Endodermal cell (in vitro differentiated cells): ENCODE data around the gene DMP1. TPM values are rescaled to one million over a fixed set of nuclear protein-coding genes. Genes with fewer than 3 reads are reported as not detected.
A peak's percentile ranks its signal among the peaks of the same experiment; 100 is the strongest.

Experiments used
- DNase-seq: peaks from one replicate; pipeline ENCODE4 v3.0.0-alpha.2; 2017
- H3K27ac ChIP-seq: 2 replicates; pipeline ENCODE4 v1.5.1; 2013; ENCODE audit warnings: mild to moderate bottlenecking, low read depth, low read length, moderate library complexity
- H3K27me3 ChIP-seq: 2 replicates; pipeline ENCODE4 v1.6.1; 2013; ENCODE audit warnings: mild to moderate bottlenecking, low read length, moderate library complexity; ENCODE audit not compliant: insufficient read depth, control insufficient read depth, poor library complexity, severe bottlenecking
- H3K36me3 ChIP-seq: 2 replicates; pipeline ENCODE4 v1.7.0; 2013; ENCODE audit warnings: mild to moderate bottlenecking, low read length, moderate library complexity; ENCODE audit not compliant: control insufficient read depth, insufficient read depth
- H3K4me1 ChIP-seq: one replicate; pipeline ENCODE4 v1.7.0; 2013; ENCODE audit warnings: low read length; ENCODE audit not compliant: control insufficient read depth, insufficient read depth
- H3K4me3 ChIP-seq: 2 replicates; pipeline ENCODE4 v1.5.1; 2013; ENCODE audit warnings: mild to moderate bottlenecking, low read length, moderate library complexity
- H3K9ac ChIP-seq: 2 replicates; pipeline ENCODE4 v1.6.1; 2013; ENCODE audit warnings: mild to moderate bottlenecking, low read length, moderate library complexity; ENCODE audit not compliant: poor library complexity, severe bottlenecking; ENCODE audit errors: extremely low read depth
- H3K9me3 ChIP-seq: 2 replicates; pipeline ENCODE4 v1.6.1; 2013; ENCODE audit warnings: mild to moderate bottlenecking, low read length, moderate library complexity; ENCODE audit not compliant: control insufficient read depth
- H3K27ac Mint-ChIP-seq: 2 replicates; pipeline ENCODE4 v1.8.0; 2020; ENCODE audit warnings: mixed read lengths
- H3K27me3 Mint-ChIP-seq: 2 replicates; pipeline ENCODE4 v1.8.0; 2021; ENCODE audit warnings: mild to moderate bottlenecking, mixed read lengths; ENCODE audit not compliant: insufficient read depth
- H3K36me3 Mint-ChIP-seq: 2 replicates; pipeline ENCODE4 v1.8.0; 2020; ENCODE audit warnings: low read depth, mixed read lengths
- H3K4me1 Mint-ChIP-seq: 2 replicates; pipeline ENCODE4 v1.8.0; 2020; ENCODE audit warnings: mixed read lengths
- H3K4me3 Mint-ChIP-seq: 2 replicates; pipeline ENCODE4 v1.8.0; 2020; ENCODE audit warnings: mild to moderate bottlenecking, moderate library complexity, mixed read lengths
- H3K9me3 Mint-ChIP-seq: 2 replicates; pipeline ENCODE4 v1.8.0; 2020; ENCODE audit warnings: mild to moderate bottlenecking, mixed read lengths
- CTCF ChIP-seq: fragments of 200-600 bp; sonication (generic); conservative IDR thresholded peaks from 2 replicates; pipeline ENCODE4 v1.5.0; 2021; ENCODE audit warnings: antibody characterized with exemption, mild to moderate bottlenecking
- WGBS, 2 experiments: methylation state at CpG; one replicate each; pipeline versions ENCODE4 v1.1.5 to v1.1.7; 2013; ENCODE audit warnings: missing lambda C conversion rate in 2 of 2, mixed read lengths in 1 of 2; ENCODE audit not compliant: insufficient coverage in 1 of 2, insufficient read length in 1 of 2; 5-methylcytosine and 5-hydroxymethylcytosine counted together
- total RNA-seq, 2 donors: library from RNA; stranded (reverse); fragmentation: NEBNext Ultra II Directional in 1 of 2; extraction: Animal tissue kit (Norgen Biotek cat#: 25700) in 1 of 2; gene quantifications; 2 replicates in 1 of 2; 3 replicates in 1 of 2; pipeline ENCODE4 v1.2.1, GENCODE V29; 2021

DMP1 gene
- total RNA-seq, 2 donors from 2014 or later: 0.09 TPM; not detected in 1

- TF ChIP-seq CTCF: peak; percentile 51
- Histone ChIP-seq H3K9me3 (no peaks in the 10 kb centered on the region), H3K4me3 (no peak overlapping the region), H3K27me3 (no peaks in the 10 kb centered on the region), H3K36me3 (no peaks in the 10 kb centered on the region), H3K27ac (no peak overlapping the region), H3K4me1 (no peaks in the 10 kb centered on the region), H3K9ac (no peak overlapping the region)
- Mint-ChIP-seq H3K9me3 (peaks cover 7% of the 10 kb centered on the region), H3K36me3 (peaks cover 3% of the 10 kb centered on the region), H3K4me1 (no peaks in the 10 kb centered on the region), H3K27ac (no peak overlapping the region), H3K4me3 (no peak overlapping the region), H3K27me3 (no peaks in the 10 kb centered on the region)
- DNase-seq: no peak
- 80 to 99% methylated on average over 2 to 6 of the region's 6 CpGs for WGBS, 2 experiments
Observed at GRCh38 chr4:87644286-87644685, 5.8 kb upstream of the DMP1 start.

GRCh38 chr4:87650938-87651337 is 858 bp downstream of the DMP1 start:
- no peaks in the 10 kb centered on the region for H3K36me3 Mint-ChIP-seq
- Histone ChIP-seq H3K9ac (no peak overlapping the region), H3K27me3 (no peaks in the 10 kb centered on the region), H3K36me3 (no peaks in the 10 kb centered on the region), H3K27ac (no peak overlapping the region), H3K4me1 (no peaks in the 10 kb centered on the region), H3K9me3 (no peaks in the 10 kb centered on the region), H3K4me3 (no peak overlapping the region)
- H3K9me3 Mint-ChIP-seq: no peaks in the 10 kb centered on the region
- H3K4me1 Mint-ChIP-seq: peaks cover 12% of the 10 kb centered on the region
- H3K4me3 Mint-ChIP-seq: no peak overlapping the region
- WGBS, 2 experiments: 83 to 100% methylated on average over 1 to 2 of the region's 2 CpGs
- no peak for TF ChIP-seq CTCF
- no peaks in the 10 kb centered on the region for H3K27me3 Mint-ChIP-seq
- no peak for DNase-seq
- H3K27ac Mint-ChIP-seq: no peak overlapping the region

- no peak for DNase-seq
- no peak for TF ChIP-seq CTCF
- H3K27me3 Mint-ChIP-seq: no peaks in the 10 kb centered on the region
- H3K9me3 Mint-ChIP-seq: no peaks in the 10 kb centered on the region
- no peak overlapping the region for H3K4me3 ChIP-seq
- H3K36me3 Mint-ChIP-seq: no peaks in the 10 kb centered on the region
- WGBS, 2 experiments: 92 to 97% methylated on average over 3 of the region's 3 CpGs
- H3K9ac ChIP-seq: no peak overlapping the region
- H3K27ac ChIP-seq: no peak overlapping the region
- peaks cover 12% of the 10 kb centered on the region for H3K4me1 Mint-ChIP-seq
- no peaks in the 10 kb centered on the region for H3K27me3 ChIP-seq
- no peaks in the 10 kb centered on the region for H3K36me3 ChIP-seq
- no peak overlapping the region for H3K27ac Mint-ChIP-seq
- no peak overlapping the region for H3K4me3 Mint-ChIP-seq
- no peaks in the 10 kb centered on the region for H3K4me1 ChIP-seq
- H3K9me3 ChIP-seq: no peaks in the 10 kb centered on the region
Observed at GRCh38 chr4:87651941-87652340, 1.9 kb downstream of the DMP1 start.
